ENCODE data around the gene APOBEC2. TPM values are rescaled to one million over a fixed set of nuclear protein-coding genes. Genes with fewer than 3 reads are reported as not detected.

APOBEC2 gene
- total and polyA plus RNA-seq, 2 experiments from 2014 or later: not detected

GRCh38 chr6:41075651-41076626, 22.9 kb downstream of the APOBEC2 start:
- WGBS, 2 experiments (ENCODE audit: low coverage in 1 of 2, low lambda C conversion rate in 2 of 2, missing lambda C conversion rate in 2 of 2): 71 to 79% methylated on average over 4 of the region's 4 CpGs
- no peaks in the 10 kb centered on the region for H3K9me3 ChIP-seq (ENCODE audit: low read depth)
- peaks cover 28% of the 10 kb centered on the region for H3K4me1 ChIP-seq (ENCODE audit: insufficient read depth)
- H3K36me3 ChIP-seq (ENCODE audit: low read depth): peaks cover 20% of the 10 kb centered on the region
- no peaks in the 10 kb centered on the region for H4K20me1 ChIP-seq (ENCODE audit: insufficient read depth)
- H2AFZ ChIP-seq: peak overlapping the region; percentile 90
- peak overlapping the region; percentile 99 for H3K4me2 ChIP-seq (ENCODE audit: unreplicated experiment)
- peak overlapping the region; percentile 97 for H3K27ac ChIP-seq
- H3K27me3 ChIP-seq (replicated peaks; ENCODE audit: insufficient read depth): no peaks in the 10 kb centered on the region
- peak overlapping the region; percentile 87 for H3K4me3 ChIP-seq
- H3K79me2 ChIP-seq (ENCODE audit: insufficient read depth): peaks cover 77% of the 10 kb centered on the region
- no peaks in the 10 kb centered on the region for H3K9me2 ChIP-seq (ENCODE audit: insufficient read depth)
- in situ Hi-C loops (cut with MboI): no loop called here
- H3F3A ChIP-seq (ENCODE audit: insufficient read depth): peaks cover 30% of the 10 kb centered on the region; the same call in 1 of the 2 replicates
- DNase-seq: no peak
- H3K9ac ChIP-seq: peak overlapping the region; percentile 99; the same call in 1 of the 2 replicates
- TF ChIP-seq EZH2phosphoT487 (IDR thresholded peaks at IDR 0.05; ENCODE audit: insufficient read depth, low read depth): no peak
- no peak for TF ChIP-seq EZH2 (IDR thresholded peaks at IDR 0.05; ENCODE audit: insufficient read depth, poor library complexity, severe bottlenecking)

GRCh38 chr6:41077536-41077935, 24.5 kb downstream of the APOBEC2 start:
- Histone ChIP-seq H3K36me3 (ENCODE audit: low read depth) (peaks cover 30% of the 10 kb centered on the region), H2AFZ (no peak overlapping the region), H3K27me3 (replicated peaks; ENCODE audit: insufficient read depth) (no peaks in the 10 kb centered on the region), H3K4me2 (ENCODE audit: unreplicated experiment) (no peak overlapping the region), H3K27ac (no peak overlapping the region), H3K9me2 (ENCODE audit: insufficient read depth) (no peaks in the 10 kb centered on the region), H3K9me3 (ENCODE audit: low read depth) (no peaks in the 10 kb centered on the region), H3K79me2 (ENCODE audit: insufficient read depth) (peaks cover 91% of the 10 kb centered on the region), H4K20me1 (ENCODE audit: insufficient read depth) (no peaks in the 10 kb centered on the region), H3K9ac (no peak overlapping the region), H3F3A (ENCODE audit: insufficient read depth) (peaks cover 19% of the 10 kb centered on the region; the same call in 1 of the 2 replicates), H3K4me3 (no peak overlapping the region), H3K4me1 (ENCODE audit: insufficient read depth) (peaks cover 25% of the 10 kb centered on the region)
- in situ Hi-C loops (cut with MboI): no loop called here
- DNase-seq: no peak
- TF ChIP-seq EZH2phosphoT487 (IDR thresholded peaks at IDR 0.05; ENCODE audit: insufficient read depth, low read depth): no peak
- no peak for TF ChIP-seq EZH2 (IDR thresholded peaks at IDR 0.05; ENCODE audit: insufficient read depth, poor library complexity, severe bottlenecking)
- 86 to 94% methylated on average over 2 of the region's 2 CpGs for WGBS, 2 experiments (ENCODE audit: low coverage in 1 of 2, low lambda C conversion rate in 2 of 2, missing lambda C conversion rate in 2 of 2)

- Histone ChIP-seq H3K9me2 (ENCODE audit: insufficient read depth) (no peaks in the 10 kb centered on the region), H3K27ac (no peak overlapping the region), H3K79me2 (ENCODE audit: insufficient read depth) (peaks cover 97% of the 10 kb centered on the region), H3K9ac (no peak overlapping the region), H3K36me3 (ENCODE audit: low read depth) (peaks cover 30% of the 10 kb centered on the region), H3K4me1 (ENCODE audit: insufficient read depth) (peaks cover 25% of the 10 kb centered on the region), H3F3A (ENCODE audit: insufficient read depth) (peaks cover 19% of the 10 kb centered on the region; the same call in 1 of the 2 replicates), H4K20me1 (ENCODE audit: insufficient read depth) (no peaks in the 10 kb centered on the region), H2AFZ (no peak overlapping the region), H3K27me3 (replicated peaks; ENCODE audit: insufficient read depth) (no peaks in the 10 kb centered on the region), H3K4me3 (no peak overlapping the region), H3K9me3 (ENCODE audit: low read depth) (no peaks in the 10 kb centered on the region), H3K4me2 (ENCODE audit: unreplicated experiment) (no peak overlapping the region)
- whole genome bisulfite sequencing, 2 experiments (ENCODE audit: low coverage in 1 of 2, low lambda C conversion rate in 2 of 2, missing lambda C conversion rate in 2 of 2): 85 to 86% methylated on average over 3 of the region's 3 CpGs
- in situ Hi-C loops (cut with MboI): no loop called here
- DNase-seq: no peak
- no peak for TF ChIP-seq EZH2phosphoT487 (IDR thresholded peaks at IDR 0.05; ENCODE audit: insufficient read depth, low read depth)
- TF ChIP-seq EZH2 (IDR thresholded peaks at IDR 0.05; ENCODE audit: insufficient read depth, poor library complexity, severe bottlenecking): no peak
These were observed 25.1 kb downstream of the APOBEC2 start for GRCh38 chr6:41078101-41078500.

- DNase-seq: no peak
- no peaks in the 10 kb centered on the region for H3K27me3 ChIP-seq (replicated peaks; ENCODE audit: insufficient read depth)
- TF ChIP-seq EZH2phosphoT487 (IDR thresholded peaks at IDR 0.05; ENCODE audit: insufficient read depth, low read depth): no peak
- TF ChIP-seq EZH2 (IDR thresholded peaks at IDR 0.05; ENCODE audit: insufficient read depth, poor library complexity, severe bottlenecking): no peak
- no peak overlapping the region for H3K4me3 ChIP-seq
- in situ Hi-C loops (cut with MboI): no loop called here
- H3K4me2 ChIP-seq (ENCODE audit: unreplicated experiment): no peak overlapping the region
- H3K36me3 ChIP-seq (ENCODE audit: low read depth): peaks cover 34% of the 10 kb centered on the region
- no peaks in the 10 kb centered on the region for H3K9me3 ChIP-seq (ENCODE audit: low read depth)
- H3F3A ChIP-seq (ENCODE audit: insufficient read depth): peaks cover 15% of the 10 kb centered on the region; the same call in 1 of the 2 replicates
- H3K9me2 ChIP-seq (ENCODE audit: insufficient read depth): no peaks in the 10 kb centered on the region
- H3K9ac ChIP-seq: no peak overlapping the region
- H4K20me1 ChIP-seq (ENCODE audit: insufficient read depth): no peaks in the 10 kb centered on the region
- no peak overlapping the region for H3K27ac ChIP-seq
- H3K4me1 ChIP-seq (ENCODE audit: insufficient read depth): peaks cover 24% of the 10 kb centered on the region
- 94 to 100% methylated on average over 1 of the region's 1 CpG for WGBS, 2 experiments (ENCODE audit: low coverage in 1 of 2, low lambda C conversion rate in 2 of 2, missing lambda C conversion rate in 2 of 2)
- no peak overlapping the region for H2AFZ ChIP-seq
- peaks cover 96% of the 10 kb centered on the region for H3K79me2 ChIP-seq (ENCODE audit: insufficient read depth)
These were observed 26.1 kb downstream of the APOBEC2 start for GRCh38 chr6:41079080-41079479.

All from GM23248 (cell line).